GM21447 (cell line): Measurements from ENCODE around the gene TMEM126B.
"Not testable (repeated sequence)": the region's sequence is repeated elsewhere in the genome, so short reads cannot be mapped to it uniquely, and the experiment has no call there.

Source experiments
- ATAC-seq: cut with Tn5 transposase; IDR thresholded peaks from one replicate; pipeline ENCODE4 v1.9.1; 2021; ENCODE audit not compliant: unreplicated experiment

TMEM126B gene

DNA sequence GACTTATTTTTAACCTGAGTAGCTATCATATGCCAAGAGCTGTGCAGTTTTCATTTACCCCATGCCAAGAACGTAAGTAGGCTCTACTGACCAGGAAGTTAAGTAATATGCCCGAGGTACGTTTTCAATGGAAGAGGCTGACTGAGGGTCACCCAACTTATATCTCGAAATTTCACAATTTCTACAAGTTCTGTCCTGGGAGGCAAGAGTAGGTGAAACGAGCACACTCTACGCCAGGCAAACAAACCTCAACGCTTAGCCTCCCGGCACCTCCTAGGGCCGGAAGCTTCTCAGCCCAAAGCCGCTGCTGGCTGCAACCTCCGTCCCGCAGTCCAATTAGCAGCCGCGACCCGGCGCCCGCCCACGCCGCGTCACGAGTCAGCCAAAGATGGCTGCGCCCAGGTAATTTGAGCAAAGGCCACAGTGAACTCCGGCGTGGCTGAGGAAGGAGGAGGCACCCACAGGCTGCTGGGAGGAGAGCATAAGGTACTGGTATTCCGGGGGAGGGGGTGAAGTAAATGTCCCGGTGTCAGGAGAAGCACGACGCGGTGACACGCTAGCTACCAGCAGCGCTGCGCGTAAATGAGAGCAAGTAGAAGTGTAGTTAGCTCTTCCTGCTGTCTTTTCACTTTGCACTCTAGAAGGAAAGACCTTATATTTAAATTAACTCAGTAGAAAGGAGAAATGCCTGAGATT, 19.4 kb downstream of the TMEM126B start, which contains the start of gene TMEM126A:
TSS of gene TMEM126A (plus strand) at position 364 of the 696 bp plus-strand sequence. CDS start 2,289 bp downstream, outside the sequence.
- peak; percentile 100 for ATAC-seq

GRCh38 chr11:85651118-85651517, 22.7 kb downstream of the TMEM126B start:
- ATAC-seq, result no peak

- ATAC-seq, result no peak
Measured at GRCh38 chr11:85652786-85653447, 24.5 kb downstream of the TMEM126B start.

- ATAC-seq, result not testable (repeated sequence)
Measured at GRCh38 chr11:85654343-85654742, 25.9 kb downstream of the TMEM126B start.

- ATAC-seq, result no peak
Measured at GRCh38 chr11:85656777-85657176, 28.4 kb downstream of the TMEM126B start.

DNA sequence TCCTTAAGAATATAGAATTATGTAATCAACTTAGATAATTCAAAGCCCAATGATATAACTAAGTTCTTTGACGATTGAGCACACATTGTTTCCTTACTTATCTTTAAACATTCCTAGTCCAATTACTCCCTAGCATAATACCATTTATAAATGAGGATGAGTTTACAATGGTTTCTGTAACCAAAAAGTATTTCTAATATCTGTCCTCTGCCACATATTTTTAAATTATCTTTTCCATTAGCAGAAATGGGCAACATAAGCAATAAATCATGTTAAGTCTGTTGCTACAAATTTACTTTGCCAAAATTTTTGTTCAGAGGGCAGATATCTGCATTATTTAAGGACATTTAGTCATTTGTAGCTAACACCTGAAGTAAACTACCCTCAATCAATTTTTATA, 29.8 kb downstream of the TMEM126B start:
- ATAC-seq, result no peak

DNA sequence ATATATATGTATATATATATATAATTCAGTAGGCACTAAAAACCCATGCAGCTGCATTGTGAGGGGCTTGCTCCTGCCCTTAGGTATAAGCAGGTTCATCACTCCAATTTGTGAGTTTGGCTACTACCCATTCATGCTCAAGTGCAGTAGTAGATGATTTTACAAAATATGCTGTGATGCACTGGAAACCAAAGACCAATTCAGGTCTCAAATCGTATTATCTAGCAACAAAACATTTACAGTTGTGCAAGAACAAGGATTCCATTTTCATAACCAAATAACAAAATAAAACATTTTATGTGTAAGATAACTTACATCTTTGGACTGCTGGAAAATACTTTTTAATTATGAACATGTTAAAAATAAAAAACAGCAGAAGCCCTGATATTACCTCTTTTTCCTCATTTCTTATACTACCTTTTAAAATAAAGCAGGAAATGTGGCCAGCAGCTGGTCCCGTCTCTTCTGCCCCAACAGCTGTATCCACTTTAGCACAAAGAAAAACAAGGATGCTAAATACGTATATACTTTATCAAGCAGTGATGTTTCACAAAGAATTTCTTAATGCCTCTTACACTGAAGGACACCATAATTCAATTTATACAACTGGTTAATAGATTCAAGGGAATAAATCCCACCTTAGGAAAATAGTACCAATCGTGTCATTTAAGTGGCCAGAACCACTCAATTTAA, 33.7 kb downstream of the TMEM126B start:
- no peak for ATAC-seq

DNA sequence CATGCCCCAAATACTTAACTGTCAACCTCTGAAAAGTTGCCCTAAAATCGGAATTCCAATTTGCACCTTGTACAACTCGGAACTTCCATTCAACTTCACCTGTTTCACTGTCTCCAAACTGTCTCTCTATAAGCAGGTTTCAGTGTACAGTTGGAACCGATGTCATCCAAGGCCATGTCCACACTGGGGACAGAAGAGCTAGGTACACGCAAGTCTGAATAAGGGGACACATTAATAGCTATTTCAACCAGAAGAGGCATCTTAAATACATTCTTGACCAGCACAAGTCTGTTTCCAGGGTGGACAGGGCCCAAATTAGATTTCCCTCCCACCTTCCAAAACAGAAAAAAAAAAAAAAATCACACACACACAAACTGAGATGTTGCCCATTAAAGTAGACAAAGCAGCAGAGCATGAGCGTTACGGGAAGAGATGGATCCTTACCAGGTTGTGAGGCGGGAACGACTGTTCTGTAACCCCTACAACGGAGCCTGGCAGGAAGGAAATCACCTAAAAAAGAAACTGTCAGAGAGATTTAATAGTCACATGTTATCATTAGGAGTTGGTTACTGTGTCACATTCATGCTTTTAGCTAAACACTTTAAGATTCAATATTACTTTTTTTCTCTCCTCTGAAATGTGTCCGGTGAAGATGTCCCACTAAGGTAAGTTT, 34.8 kb downstream of the TMEM126B start:
- ATAC-seq, result no peak

GRCh38 chr11:85663753-85664614, 35.6 kb downstream of the TMEM126B start:
- ATAC-seq, result peak; percentile 71

- peak; percentile 85 for ATAC-seq
Measured at GRCh38 chr11:85664615-85665481, 36.5 kb downstream of the TMEM126B start, which contains the start of gene CREBZF. Gene CREBZF, minus strand, starts transcription at chr11:85665129. Its CDS starts 254 bp downstream, at chr11:85664875.

- no peak for ATAC-seq
Measured at GRCh38 chr11:85665733-85666132, 37.3 kb downstream of the TMEM126B start.

- no peak for ATAC-seq
Measured at GRCh38 chr11:85666687-85667086, 38.3 kb downstream of the TMEM126B start.

DNA sequence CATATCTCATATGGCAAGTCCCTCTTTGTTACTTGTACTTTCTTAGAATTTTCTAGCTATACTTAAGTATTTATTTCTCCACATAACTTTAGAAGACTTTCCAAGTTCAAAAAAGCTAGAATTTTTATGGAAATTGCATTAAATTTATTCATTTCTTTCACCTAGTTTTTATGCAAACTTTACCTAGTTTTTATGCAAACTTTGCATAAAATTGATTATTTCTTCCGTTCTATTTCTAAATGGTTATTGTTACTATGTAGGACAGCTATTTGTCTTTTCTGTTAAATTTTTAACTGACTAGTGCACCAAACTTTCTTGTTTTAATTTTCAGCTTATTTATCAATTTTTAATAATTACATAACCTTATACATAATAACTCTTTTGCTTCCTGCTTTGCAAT, 39.8 kb downstream of the TMEM126B start:
- ATAC-seq, result no peak

DNA sequence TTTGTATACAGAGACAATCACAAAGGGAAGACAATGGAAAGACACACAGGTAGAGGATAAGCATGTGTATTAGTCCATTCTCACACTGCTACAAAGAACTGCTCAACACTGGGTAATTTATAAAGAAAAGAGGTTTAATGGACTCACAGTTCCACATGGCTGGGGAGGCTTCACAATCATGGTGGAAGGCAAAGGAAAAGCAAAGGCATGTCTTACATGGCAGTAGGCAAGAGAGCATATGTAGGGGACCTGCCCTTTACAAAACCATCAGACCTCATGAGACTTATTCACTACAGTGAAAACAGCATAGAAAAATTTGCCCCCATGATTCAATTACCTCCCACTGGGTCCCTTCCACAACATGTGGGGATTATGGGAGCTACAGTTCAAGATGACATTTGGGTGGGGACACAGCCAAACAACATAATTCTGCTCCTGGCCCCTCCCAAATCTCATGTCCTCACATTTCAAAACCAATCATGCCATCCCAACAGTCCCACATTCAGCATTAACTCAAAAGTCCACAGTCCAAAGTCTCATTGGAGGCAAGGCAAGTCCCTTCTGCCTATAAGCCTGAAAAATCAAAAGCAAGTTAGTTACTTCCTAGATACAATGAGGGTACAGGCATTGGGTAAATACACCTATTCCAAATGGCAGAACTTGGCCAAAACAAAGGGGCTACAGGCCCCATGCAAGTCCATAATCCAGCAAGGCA, 42.7 kb downstream of the TMEM126B start:
- ATAC-seq, result not testable (repeated sequence)

DNA sequence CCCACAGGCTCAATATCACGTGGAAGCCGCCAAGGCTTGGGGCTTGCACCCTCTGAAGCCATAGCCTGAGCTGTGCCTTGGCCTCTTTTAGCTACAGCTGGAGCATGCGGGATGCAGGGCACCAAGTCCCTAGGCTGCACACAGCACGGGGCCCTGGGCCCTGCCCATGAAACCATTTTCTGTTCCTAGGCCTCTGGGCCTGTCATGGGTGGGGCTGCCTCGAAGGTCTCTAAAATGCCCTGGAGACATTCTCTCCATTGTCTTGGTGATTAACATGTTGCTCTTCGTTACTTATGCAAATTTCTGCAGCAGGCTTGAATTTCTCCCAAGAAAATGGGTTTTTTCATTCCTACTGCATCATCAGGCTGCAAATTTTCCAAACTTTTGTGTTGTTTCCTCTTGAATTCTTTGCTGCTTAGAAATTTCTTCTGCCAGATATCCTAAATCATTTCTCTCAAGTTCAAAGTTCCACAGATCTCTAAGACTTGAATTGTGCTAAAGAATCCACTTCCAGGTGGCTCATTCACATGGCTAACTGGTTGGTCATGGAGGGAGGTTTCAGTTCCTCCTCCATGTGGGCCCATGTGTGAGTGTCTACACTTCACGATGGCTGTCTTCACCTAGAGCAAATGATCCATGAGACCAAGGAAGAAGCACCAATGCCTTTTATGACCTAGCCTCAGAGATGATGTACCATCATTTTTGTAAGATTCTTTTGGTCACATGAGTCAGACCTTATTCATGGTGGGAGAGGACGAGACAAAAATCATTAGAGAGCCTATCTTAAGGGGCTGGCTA, 43.9 kb downstream of the TMEM126B start:
- ATAC-seq, result no peak

GRCh38 chr11:85673393-85673792, 45.0 kb downstream of the TMEM126B start:
- ATAC-seq, result no peak

DNA sequence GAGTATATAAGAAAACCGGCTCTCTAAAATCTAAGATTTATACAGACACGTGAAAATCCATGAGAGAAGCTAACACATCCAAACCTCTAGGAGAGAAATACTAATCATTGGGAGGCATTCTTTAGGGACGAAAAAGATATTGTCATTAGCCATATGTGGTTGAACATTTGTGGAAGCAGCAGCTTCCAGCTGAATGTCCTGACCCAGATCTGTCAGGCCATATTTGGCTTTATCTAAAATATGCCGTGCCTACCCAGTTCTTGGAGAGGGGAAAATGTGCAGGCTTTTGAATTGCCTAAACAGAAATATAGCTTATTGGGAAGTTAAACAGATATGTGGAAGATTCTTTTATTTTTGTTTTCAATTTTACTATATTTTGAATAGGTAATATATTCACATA, 51.2 kb downstream of the TMEM126B start:
- no peak for ATAC-seq

DNA sequence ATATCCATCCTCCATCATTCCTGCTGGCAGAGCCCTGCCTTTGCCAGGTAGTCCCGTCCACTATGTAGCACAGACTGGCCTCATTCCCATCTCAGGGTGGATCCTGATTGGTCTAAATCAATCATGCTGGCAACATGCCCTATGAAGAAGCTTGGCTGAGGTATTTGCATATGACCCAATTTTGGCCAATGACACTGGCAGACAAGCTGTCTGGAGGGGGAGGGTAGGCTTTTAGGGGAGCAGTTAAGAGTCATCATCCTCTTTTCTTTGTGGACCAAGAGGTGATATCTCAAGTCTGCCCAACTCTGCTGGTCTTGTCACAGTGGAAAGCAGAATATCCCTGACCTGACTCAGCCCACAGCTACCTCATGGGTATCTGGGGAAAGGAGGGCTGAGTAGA, 52.5 kb downstream of the TMEM126B start:
- ATAC-seq, result no peak
